ENCODE results near the gene MALRD1.
"Not testable (repeated sequence)": the region's sequence is repeated elsewhere in the genome, so short reads cannot be mapped to it uniquely, and the experiment has no call there.

The MALRD1 gene

GRCh38 chr10:19500959-19501358, 452.4 kb downstream of the MALRD1 start:
- Histone ChIP-seq H3K79me2 (ENCODE audit: insufficient read depth, low read depth) (no peaks in the 10 kb centered on the region), H3K4me3 (IDR thresholded peaks at IDR 0.05; ENCODE audit: insufficient read depth, low read depth, low read length) (no peak overlapping the region), H4K20me1 (ENCODE audit: insufficient read depth) (no peaks in the 10 kb centered on the region), H3K4me1 (ENCODE audit: low read depth, poor library complexity, severe bottlenecking) (no peaks in the 10 kb centered on the region), H3K27me3 (ENCODE audit: insufficient read depth, low read depth) (no peaks in the 10 kb centered on the region), H3K36me3 (ENCODE audit: insufficient read depth) (no peaks in the 10 kb centered on the region), H3K27ac (no peak overlapping the region), H2AFZ (ENCODE audit: low read depth) (no peak overlapping the region), H3K4me2 (no peak overlapping the region), H3K9ac (no peak overlapping the region)
- no peak for TF ChIP-seq CTCF (conservative IDR thresholded peaks at IDR 0.05; ENCODE audit: low read depth, low read length)

GRCh38 chr10:19505320-19506312, 457.0 kb downstream of the MALRD1 start:
- TF ChIP-seq CTCF (conservative IDR thresholded peaks at IDR 0.05; ENCODE audit: low read depth, low read length), result no peak
- Histone ChIP-seq H3K36me3 (ENCODE audit: insufficient read depth) (no peaks in the 10 kb centered on the region), H3K4me1 (ENCODE audit: low read depth, poor library complexity, severe bottlenecking) (no peaks in the 10 kb centered on the region), H3K9ac (no peak overlapping the region), H3K27me3 (ENCODE audit: insufficient read depth, low read depth) (no peaks in the 10 kb centered on the region), H3K27ac (no peak overlapping the region), H3K4me3 (IDR thresholded peaks at IDR 0.05; ENCODE audit: insufficient read depth, low read depth, low read length) (no peak overlapping the region), H3K4me2 (no peak overlapping the region), H4K20me1 (ENCODE audit: insufficient read depth) (no peaks in the 10 kb centered on the region), H3K79me2 (ENCODE audit: insufficient read depth, low read depth) (no peaks in the 10 kb centered on the region), H2AFZ (ENCODE audit: low read depth) (no peak overlapping the region)

- H3K79me2 ChIP-seq (ENCODE audit: insufficient read depth, low read depth); H3K27ac ChIP-seq; H3K9ac ChIP-seq; H3K27me3 ChIP-seq (ENCODE audit: insufficient read depth, low read depth); H3K4me2 ChIP-seq; H4K20me1 ChIP-seq (ENCODE audit: insufficient read depth); H2AFZ ChIP-seq (ENCODE audit: low read depth); H3K4me3 ChIP-seq (IDR thresholded peaks at IDR 0.05; ENCODE audit: insufficient read depth, low read depth, low read length); H3K36me3 ChIP-seq (ENCODE audit: insufficient read depth); H3K4me1 ChIP-seq (ENCODE audit: low read depth, poor library complexity, severe bottlenecking): not testable (repeated sequence)
Observed at GRCh38 chr10:19510005-19510732, 461.6 kb downstream of the MALRD1 start.

GRCh38 chr10:19518109-19518508, 469.5 kb downstream of the MALRD1 start:
- no peaks in the 10 kb centered on the region for H3K27me3 ChIP-seq (ENCODE audit: insufficient read depth, low read depth)
- H3K4me3 ChIP-seq (IDR thresholded peaks at IDR 0.05; ENCODE audit: insufficient read depth, low read depth, low read length), result no peak overlapping the region
- no peaks in the 10 kb centered on the region for H3K36me3 ChIP-seq (ENCODE audit: insufficient read depth)
- H3K27ac ChIP-seq, result no peak overlapping the region
- no peak overlapping the region for H3K4me2 ChIP-seq
- peaks cover 35% of the 10 kb centered on the region for H3K4me1 ChIP-seq (ENCODE audit: low read depth, poor library complexity, severe bottlenecking)
- H2AFZ ChIP-seq (ENCODE audit: low read depth), result no peak overlapping the region
- no peak overlapping the region for H3K9ac ChIP-seq
- no peaks in the 10 kb centered on the region for H4K20me1 ChIP-seq (ENCODE audit: insufficient read depth)
- TF ChIP-seq CTCF (conservative IDR thresholded peaks at IDR 0.05; ENCODE audit: low read depth, low read length), result no peak
- H3K79me2 ChIP-seq (ENCODE audit: insufficient read depth, low read depth), result no peaks in the 10 kb centered on the region

All from KMS-11 (cell line).